Naive thymus-derived CD4-positive, alpha-beta T cell (primary cell): ENCODE measurements around the gene NSUN6. TPM values are rescaled to one million over a fixed set of nuclear protein-coding genes. Genes with fewer than 3 reads are reported as not detected.

Source experiments
- ATAC-seq: fragments of 150-1000 bp; cut with Tn5 transposase; 2 replicates; pipeline ENCODE4 v1.10.0; 2021; ENCODE audit warnings: mild to moderate bottlenecking, moderate library complexity
- CTCF ChIA-PET: fragments of 350-600 bp; sonication (Branson Sonifier 250); formaldehyde crosslinking; loops from one replicate; lab custom pipeline; 2021; ENCODE audit warnings: antibody characterized with exemption; lab: Charles Lee
- POLR2A ChIA-PET: fragments of 350-600 bp; sonication (Branson Sonifier 250); formaldehyde crosslinking; loops from one replicate; lab custom pipeline; 2021; ENCODE audit warnings: antibody characterized with exemption, inconsistent platforms; lab: Charles Lee
- DNase-seq, 9 donors: peaks; one replicate each; pipeline versions ENCODE4 v3.0.0 to v3.0.0-alpha.2; 2020 to 2022; ENCODE audit warnings: mixed read lengths in 1 of 9
- H3K27ac ChIP-seq: one replicate; pipeline ENCODE4 v1.7.0; 2013; ENCODE audit warnings: mild to moderate bottlenecking, low read depth, low read length, moderate library complexity
- H3K27me3 ChIP-seq, 2 donors: one replicate each; pipeline ENCODE4 v1.7.0; 2013; ENCODE audit warnings: low read length in 2 of 2, mild to moderate bottlenecking in 2 of 2, moderate library complexity in 2 of 2; ENCODE audit not compliant: control insufficient read depth in 2 of 2, insufficient read depth in 2 of 2
- H3K36me3 ChIP-seq, 3 experiments: 1 replicate in 2 of 3; 2 replicates in 1 of 3; pipeline ENCODE4 v1.7.0; 2013; ENCODE audit warnings: low read length in 3 of 3, mild to moderate bottlenecking in 3 of 3, moderate library complexity in 1 of 3; ENCODE audit not compliant: insufficient read depth in 3 of 3, control insufficient read depth in 2 of 3
- H3K4me1 ChIP-seq, 2 donors: one replicate each; pipeline ENCODE4 v1.7.0; 2013; ENCODE audit warnings: low read length in 2 of 2, mild to moderate bottlenecking in 2 of 2, moderate library complexity in 1 of 2; ENCODE audit not compliant: control insufficient read depth in 2 of 2, insufficient read depth in 2 of 2
- H3K4me3 ChIP-seq: 2 replicates; pipeline ENCODE4 v1.7.0; 2013; ENCODE audit warnings: mild to moderate bottlenecking, low read length
- H3K9me3 ChIP-seq, 3 experiments: 1 replicate in 2 of 3; 2 replicates in 1 of 3; pipeline ENCODE4 v1.7.0; 2013; ENCODE audit warnings: low read length in 3 of 3; ENCODE audit not compliant: control insufficient read depth in 2 of 3
- H3K27ac Mint-ChIP-seq, 9 donors: one replicate each; pipeline ENCODE4 v1.8.0; 2020 to 2022; ENCODE audit warnings: mixed read lengths in 9 of 9, mild to moderate bottlenecking in 8 of 9, moderate library complexity in 5 of 9, inconsistent platforms in 2 of 9
- H3K27me3 Mint-ChIP-seq, 5 donors: one replicate each; pipeline ENCODE4 v1.8.0; 2021 to 2022; ENCODE audit warnings: mixed read lengths in 5 of 5, mild to moderate bottlenecking in 1 of 5
- H3K36me3 Mint-ChIP-seq, 5 donors: one replicate each; pipeline ENCODE4 v1.8.0; 2020 to 2022; ENCODE audit warnings: mixed read lengths in 5 of 5, mild to moderate bottlenecking in 3 of 5, inconsistent platforms in 1 of 5
- H3K4me1 Mint-ChIP-seq, 7 donors: one replicate each; pipeline ENCODE4 v1.8.0; 2020 to 2022; ENCODE audit warnings: mixed read lengths in 7 of 7, mild to moderate bottlenecking in 3 of 7, inconsistent platforms in 1 of 7
- H3K4me3 Mint-ChIP-seq, 10 donors: one replicate each; pipeline ENCODE4 v1.8.0; 2020 to 2022; ENCODE audit warnings: mild to moderate bottlenecking in 10 of 10, mixed read lengths in 10 of 10, moderate library complexity in 6 of 10, inconsistent platforms in 2 of 10
- H3K9me3 Mint-ChIP-seq, 11 donors: one replicate each; pipeline ENCODE4 v1.8.0; 2020 to 2022; ENCODE audit warnings: mixed read lengths in 11 of 11, mild to moderate bottlenecking in 4 of 11, inconsistent platforms in 1 of 11, moderate library complexity in 1 of 11
- intact Hi-C, 2 donors: fragments of 100-400 bp; cut with micrococcal nuclease; formaldehyde crosslinking; loops; one replicate each; pipeline ENCODE4 v1.15.1; 2023
- polyA plus RNA-seq, 2 donors: library from polyadenylated mRNA; unstranded; fragments of 300-500 nt; fragmentation: Illumina TruSeq; gene quantifications; one replicate each; pipeline ENCODE4 v1.2.3, GENCODE V29; 2021
- total RNA-seq, 6 experiments: library from RNA in 5 of 6; stranded (reverse) in 5 of 6; gene quantifications; 1 replicate in 5 of 6; 2 replicates in 1 of 6; pipeline ENCODE4 v1.2.3 and lab custom pipeline; 2021 to 2026

The NSUN6 gene
- total and polyA plus RNA-seq, 7 experiments from 2014 or later = 9.9 to 51.8 (median 21.9) TPM

DNA sequence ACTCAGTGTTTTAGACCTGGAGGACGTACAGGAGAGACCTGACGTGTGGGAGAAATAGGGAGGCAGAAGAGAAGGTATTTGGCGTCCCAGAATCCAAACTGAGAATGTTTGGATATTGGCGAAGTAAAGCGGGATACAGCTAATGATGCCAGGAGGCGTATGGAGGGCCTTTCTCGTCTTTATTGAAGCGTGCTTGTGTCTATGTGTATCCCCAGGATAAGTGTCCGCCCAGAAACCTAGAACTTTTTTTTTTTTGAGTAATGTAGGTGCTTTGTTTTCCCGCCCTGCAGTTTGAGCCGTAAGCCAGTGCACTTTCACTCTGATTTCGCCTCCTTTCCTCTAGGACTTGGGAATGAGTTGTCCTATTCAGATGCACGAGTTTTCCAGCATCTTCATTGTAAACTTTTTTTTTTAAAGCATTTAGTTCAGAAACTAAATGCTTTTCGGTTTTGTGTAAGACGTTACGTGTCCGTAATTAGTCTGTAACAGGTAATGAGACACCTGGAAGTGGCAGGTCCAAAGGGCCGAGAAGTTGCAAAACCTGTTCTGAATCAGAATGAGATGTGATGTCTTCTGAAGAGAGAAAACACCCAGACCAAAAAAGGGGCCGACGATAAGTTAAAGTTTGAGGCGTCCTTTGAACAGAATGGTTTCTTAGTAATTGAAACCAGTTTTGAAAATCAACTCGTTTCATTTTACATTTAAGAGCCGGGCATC, 8.6 kb upstream of the NSUN6 start:
- peak; percentile 3 for ATAC-seq
- Histone ChIP-seq H3K36me3 (peaks cover 0 to 4% (median 0%) of the 10 kb centered on the region in 3 experiments), H3K4me1 (peaks cover 16 to 21% of the 10 kb centered on the region in 2 donors), H3K4me3 (peak overlapping the region; percentile 89), H3K27me3 (no peaks in the 10 kb centered on the region), H3K27ac (peak overlapping the region; percentile 92), H3K9me3 (no peaks in the 10 kb centered on the region)
- H3K9me3 Mint-ChIP-seq = peaks cover 0 to 3% (median 0%) of the 10 kb centered on the region in 11 donors
- intact Hi-C loops = loop anchor here (1.0 to 10.0 kb wide), 12 partner anchors 9 to 1843 kb away; partner anchors contain the start of genes NSUN6 (in 2 of the 2), RSU1 (in 2 of the 2), VIM (in 2 of the 2) and STAM (in 1 of the 2)
- peaks cover 0 to 12% (median 4%) of the 10 kb centered on the region in 5 donors for H3K36me3 Mint-ChIP-seq
- CTCF ChIA-PET = interaction anchor here (0.6 kb wide), 1 partner anchor 35 kb away, joined by 6 read pairs; no protein-coding TSS in a partner anchor
- peak overlapping the region; percentile 94 to 100 (median 99) for H3K4me3 Mint-ChIP-seq
- POLR2A ChIA-PET = interaction anchor here (1.4 kb wide), 1 partner anchor 10 kb away, joined by 9 read pairs; no protein-coding TSS in a partner anchor
- peaks cover 32 to 61% (median 49%) of the 10 kb centered on the region in 7 donors for H3K4me1 Mint-ChIP-seq
- peak in 1 of 9 donors; percentile 49 for DNase-seq
- no peaks in the 10 kb centered on the region for H3K27me3 Mint-ChIP-seq
- H3K27ac Mint-ChIP-seq = peak overlapping the region; percentile 95 to 99 (median 97)

DNA sequence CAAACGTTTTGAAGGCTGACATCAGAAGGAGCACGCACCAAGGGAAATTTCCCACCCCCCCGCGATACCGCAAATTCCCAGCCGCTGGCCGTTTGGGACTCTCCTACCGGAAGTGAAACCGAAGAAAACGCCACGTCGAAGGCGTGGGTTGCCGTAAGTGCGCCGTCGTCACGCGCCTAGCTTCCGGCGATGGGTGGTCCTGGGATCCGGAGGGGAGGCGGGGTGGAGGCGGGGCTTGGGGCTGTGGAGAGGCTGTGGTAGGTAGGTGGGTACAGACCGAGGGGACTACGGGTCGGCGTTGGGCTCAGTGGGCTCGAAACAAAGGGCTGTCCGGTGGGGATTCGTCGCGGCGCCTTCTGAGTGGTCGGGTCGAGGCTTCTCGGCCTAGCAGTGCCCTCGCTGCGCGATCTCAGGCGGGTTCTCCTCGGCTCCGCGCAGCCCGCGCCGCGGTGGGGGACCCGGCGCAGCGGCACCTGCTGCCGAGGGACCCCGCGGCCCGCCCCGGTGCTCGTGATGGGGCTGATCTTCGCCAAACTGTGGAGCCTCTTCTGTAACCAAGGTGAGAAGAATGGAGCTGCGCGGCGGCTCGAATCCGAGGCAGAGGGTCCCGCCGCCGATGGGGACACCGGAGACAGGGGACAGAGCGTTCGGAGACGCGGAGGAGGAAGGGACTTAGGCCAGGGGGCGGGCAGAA, 7.9 kb upstream of the NSUN6 start, which contains the start of gene ARL5B:
TSS of gene ARL5B (plus strand) at position 307 of the 694 bp plus-strand sequence. CDS start at position 514, 207 bp downstream.
- Mint-ChIP-seq H3K9me3 (peaks cover 0 to 3% (median 0%) of the 10 kb centered on the region in 11 donors), H3K4me1 (peaks cover 28 to 56% (median 44%) of the 10 kb centered on the region in 7 donors), H3K36me3 (peaks cover 1 to 16% (median 4%) of the 10 kb centered on the region in 5 donors), H3K4me3 (peak within 1 kb of the TSS; percentile 94 to 100 (median 99)), H3K27me3 (no peaks in the 10 kb centered on the region), H3K27ac (peak within 1 kb of the TSS; percentile 95 to 99 (median 99))
- ChIA-PET CTCF (interaction anchor here (0.6 kb wide), 1 partner anchor 35 kb away, joined by 6 read pairs; no protein-coding TSS in a partner anchor), POLR2A (interaction anchor here (1.0 to 1.4 kb wide), 3 partner anchors 10 to 32 kb away, joined by 4 to 9 read pairs (median 4); no protein-coding TSS in a partner anchor)
- H3K27me3 ChIP-seq = no peaks in the 10 kb centered on the region
- H3K36me3 ChIP-seq = peaks cover 0 to 4% (median 0%) of the 10 kb centered on the region in 3 experiments
- peak; percentile 82 to 97 (median 93) for DNase-seq
- ATAC-seq = peak; percentile 98
- H3K4me3 ChIP-seq = peak within 1 kb of the TSS; percentile 89
- peaks cover 16 to 21% of the 10 kb centered on the region in 2 donors for H3K4me1 ChIP-seq
- H3K9me3 ChIP-seq = no peaks in the 10 kb centered on the region
- peak within 1 kb of the TSS; percentile 92 for H3K27ac ChIP-seq
- intact Hi-C loops = loop anchor here (1.0 to 10.0 kb wide), 12 partner anchors 8 to 1842 kb away; partner anchors contain the start of genes NSUN6 (in 2 of the 2), RSU1 (in 2 of the 2), VIM (in 2 of the 2) and STAM (in 1 of the 2)

DNA sequence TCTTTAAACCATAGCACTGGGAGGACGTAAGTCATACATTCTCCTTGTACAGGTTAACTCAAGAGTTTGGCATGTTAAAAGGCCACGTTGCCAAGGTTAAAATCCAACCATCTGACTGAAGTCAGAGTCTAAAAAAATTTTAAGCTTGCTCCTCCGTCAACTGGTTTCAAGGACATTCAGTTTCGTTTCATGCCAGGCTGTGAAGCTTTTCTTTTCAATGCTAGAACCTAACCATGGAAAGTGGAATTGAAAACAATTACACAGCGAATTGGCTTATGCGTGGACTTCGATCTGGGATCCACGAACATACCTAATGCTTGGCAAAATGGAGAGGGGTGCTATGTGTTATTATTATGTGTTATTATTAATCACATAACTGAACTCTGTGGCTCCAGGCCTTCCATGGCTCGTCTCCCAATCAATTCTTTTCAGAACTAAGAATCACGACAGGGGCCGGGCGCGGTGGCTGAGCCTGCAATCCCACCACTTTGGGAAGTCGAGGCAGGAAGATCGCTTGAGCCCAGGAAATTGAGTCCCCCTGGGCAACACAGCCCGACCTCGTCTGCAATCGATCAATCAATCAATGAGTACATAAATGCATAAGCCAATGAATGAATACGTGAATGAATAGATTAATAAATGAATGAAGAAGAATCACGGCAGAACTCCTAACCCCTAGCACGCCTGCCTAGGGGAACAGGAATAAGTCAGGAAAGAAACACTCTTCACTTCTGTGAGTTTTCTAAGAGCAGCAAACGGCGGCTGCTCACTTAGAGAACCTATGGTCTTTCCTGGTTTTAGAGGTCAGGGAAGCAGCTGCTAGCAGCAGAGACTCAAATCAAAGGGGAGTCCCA, 7.1 kb upstream of the NSUN6 start:
- Mint-ChIP-seq H3K4me1 (peaks cover 24 to 49% (median 44%) of the 10 kb centered on the region in 7 donors), H3K27ac (peak overlapping the region; percentile 95 to 99 (median 99)), H3K4me3 (peak overlapping the region; percentile 94 to 100 (median 99)), H3K36me3 (peaks cover 3 to 17% (median 4%) of the 10 kb centered on the region in 5 donors), H3K27me3 (no peaks in the 10 kb centered on the region), H3K9me3 (peaks cover 0 to 3% (median 0%) of the 10 kb centered on the region in 11 donors)
- CTCF ChIA-PET = interaction anchor here (0.7 kb wide), 1 partner anchor 38 kb away, joined by 5 read pairs; no protein-coding TSS in a partner anchor
- DNase-seq (peak in 4 of 9 donors; percentile 2 to 14 (median 6)), ATAC-seq (no peak)
- H3K4me1 ChIP-seq = peaks cover 16 to 21% of the 10 kb centered on the region in 2 donors
- peak overlapping the region; percentile 92 for H3K27ac ChIP-seq
- peaks cover 0 to 4% (median 0%) of the 10 kb centered on the region in 3 experiments for H3K36me3 ChIP-seq
- intact Hi-C loops = loop anchor here (1.0 to 10.0 kb wide), 12 partner anchors 7 to 1842 kb away; partner anchors contain the start of genes NSUN6 (in 2 of the 2), RSU1 (in 2 of the 2), VIM (in 2 of the 2) and STAM (in 1 of the 2)
- peak overlapping the region; percentile 89 for H3K4me3 ChIP-seq
- no peaks in the 10 kb centered on the region for H3K27me3 ChIP-seq
- H3K9me3 ChIP-seq = no peaks in the 10 kb centered on the region
- POLR2A ChIA-PET = interaction anchor here (0.7 to 1.4 kb wide), 4 partner anchors 9 to 110 kb away, joined by 3 to 9 read pairs (median 4); no protein-coding TSS in a partner anchor

DNA sequence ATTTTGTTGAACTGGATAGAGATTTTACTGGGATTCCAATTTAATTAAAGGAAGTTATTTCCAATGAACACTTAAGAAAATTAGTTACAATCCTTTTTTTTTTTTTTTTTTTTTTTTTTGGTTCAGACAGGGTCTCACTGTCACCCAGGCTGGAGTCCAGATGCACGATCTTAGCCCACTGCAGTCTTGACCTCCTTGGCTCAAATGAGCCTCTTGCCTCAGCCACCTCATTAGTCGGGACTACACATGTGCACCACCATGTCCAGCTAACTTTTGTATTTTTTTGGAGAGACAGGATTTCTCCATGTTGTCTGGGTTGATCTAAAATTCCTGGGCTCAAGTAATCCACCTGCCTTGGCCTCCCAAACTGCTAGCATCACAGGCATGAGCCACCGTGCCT, 5.3 kb upstream of the NSUN6 start:
- peaks cover 18 to 46% (median 39%) of the 10 kb centered on the region in 7 donors for H3K4me1 Mint-ChIP-seq
- CTCF ChIA-PET = no interaction called here
- DNase-seq = no peak

DNA sequence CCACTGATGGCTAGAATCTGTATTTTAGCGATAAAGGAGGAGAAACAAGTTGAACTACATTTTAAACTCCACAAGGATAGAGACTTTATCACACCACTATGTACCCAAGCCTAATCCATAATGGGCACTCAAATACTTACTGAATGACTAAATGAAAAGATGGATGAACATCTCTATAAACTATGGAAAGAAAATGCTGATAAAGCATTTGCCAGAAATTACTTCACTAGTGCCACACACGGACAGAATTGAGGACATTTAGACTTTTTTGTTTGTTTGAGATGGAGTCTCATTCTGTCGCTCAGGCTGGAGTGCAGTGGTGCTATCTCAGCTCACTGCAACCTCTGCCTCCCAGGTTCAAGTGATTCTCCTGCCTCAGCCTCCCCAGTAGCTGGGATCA, 1.7 kb upstream of the NSUN6 start:
- Histone ChIP-seq H3K27me3 (no peaks in the 10 kb centered on the region), H3K27ac (peak overlapping the region; percentile 91), H3K36me3 (no peaks in the 10 kb centered on the region), H3K4me1 (peaks cover 4 to 10% of the 10 kb centered on the region in 2 donors), H3K4me3 (no peak overlapping the region), H3K9me3 (no peaks in the 10 kb centered on the region)
- POLR2A ChIA-PET = interaction anchor here (1.6 kb wide), 1 partner anchor 13 kb away, joined by 3 read pairs; no protein-coding TSS in a partner anchor
- H3K36me3 Mint-ChIP-seq = peaks cover 0 to 15% (median 5%) of the 10 kb centered on the region in 5 donors
- H3K4me3 Mint-ChIP-seq = peak overlapping the region in 3 of 10 donors; percentile 9 to 99 (median 97)
- ATAC-seq (no peak), DNase-seq (no peak)
- H3K4me1 Mint-ChIP-seq = peaks cover 10 to 53% (median 48%) of the 10 kb centered on the region in 7 donors
- H3K27ac Mint-ChIP-seq = peak overlapping the region in 8 of 9 donors; percentile 23 to 98 (median 96)
- peaks cover 0 to 2% (median 0%) of the 10 kb centered on the region in 5 donors for H3K27me3 Mint-ChIP-seq
- H3K9me3 Mint-ChIP-seq = peaks cover 0 to 4% (median 0%) of the 10 kb centered on the region in 11 donors
- CTCF ChIA-PET = no interaction called here
- intact Hi-C loops = loop anchor here (10.0 kb wide), 3 partner anchors 1228 to 1628 kb away; partner anchors contain the start of gene VIM (in 1 of the 2)

More for the DNA sequence above, 5.3 kb upstream of the NSUN6 start:
- Mint-ChIP-seq H3K27me3 (no peaks in the 10 kb centered on the region), H3K9me3 (peaks cover 0 to 3% (median 0%) of the 10 kb centered on the region in 11 donors), H3K27ac (peak overlapping the region in 1 of 9 donors; percentile 62), H3K4me3 (no peak overlapping the region), H3K36me3 (peaks cover 3 to 19% (median 4%) of the 10 kb centered on the region in 5 donors)
- H3K36me3 ChIP-seq = peaks cover 0 to 4% (median 0%) of the 10 kb centered on the region in 3 experiments
- no peak for ATAC-seq
- H3K27me3 ChIP-seq = no peaks in the 10 kb centered on the region
- POLR2A ChIA-PET = no interaction called here
- intact Hi-C loops = loop anchor here (5.0 to 10.0 kb wide), 4 partner anchors 1232 to 1839 kb away; partner anchors contain the start of genes RSU1 (in 1 of the 2) and VIM (in 1 of the 2)
- no peak overlapping the region for H3K4me3 ChIP-seq
- H3K9me3 ChIP-seq = no peaks in the 10 kb centered on the region
- no peak overlapping the region for H3K27ac ChIP-seq
- H3K4me1 ChIP-seq = peaks cover 16 to 17% of the 10 kb centered on the region in 2 donors
